ENCODE measurements around the gene CD4. TPM values are rescaled to one million over a fixed set of nuclear protein-coding genes. Genes with fewer than 3 reads are reported as not detected.
"Not testable (repeated sequence)": the region's sequence is repeated elsewhere in the genome, so short reads cannot be mapped to it uniquely, and the experiment has no call there.

CD4 gene
- total RNA-seq = 3.8 TPM
- long read RNA-seq, partial matches to known transcripts = 0 of 3 reads
- long read RNA-seq, other reads (novel, unspliced or antisense) = 0 of 3 reads

GRCh38 chr12:6788972-6789924, at the start of gene CD4:
CD4 (plus strand) TSS chr12:6789528; CDS start chr12:6800139, 10,611 bp downstream.
- intact Hi-C loops (cut with DNase I) = no loop called here
- no peak for DNase-seq (ENCODE audit: low spot score)

GRCh38 chr12:6742080-6742479, 47.2 kb upstream of the CD4 start:
- intact Hi-C loops (cut with DNase I); DNase-seq (ENCODE audit: low spot score): not testable (repeated sequence)

GRCh38 chr12:6742834-6743233, 46.5 kb upstream of the CD4 start:
- DNase-seq (ENCODE audit: low spot score) = no peak
- intact Hi-C loops (cut with DNase I) = no loop called here

GRCh38 chr12:6743300-6743699, 46.0 kb upstream of the CD4 start:
- DNase-seq (ENCODE audit: low spot score); intact Hi-C loops (cut with DNase I): not testable (repeated sequence)

- DNase-seq (ENCODE audit: low spot score) = peak; percentile 77
- intact Hi-C loops (cut with DNase I) = no loop called here
These were observed 43.4 kb upstream of the CD4 start for GRCh38 chr12:6745741-6746525.

- no peak for DNase-seq (ENCODE audit: low spot score)
- intact Hi-C loops (cut with DNase I) = no loop called here
These were observed 42.1 kb upstream of the CD4 start for GRCh38 chr12:6747216-6747615.

- no peak for DNase-seq (ENCODE audit: low spot score)
- intact Hi-C loops (cut with DNase I) = no loop called here
These were observed 40.6 kb upstream of the CD4 start for GRCh38 chr12:6748761-6749160.

- intact Hi-C loops (cut with DNase I) = loop anchor here (5.0 kb wide), 1 partner anchor 77 kb away; the partner anchor contains the start of gene P3H3
- no peak for DNase-seq (ENCODE audit: low spot score)
These were observed 38.8 kb upstream of the CD4 start for GRCh38 chr12:6750506-6750905.

GRCh38 chr12:6751767-6752166, 37.6 kb upstream of the CD4 start:
- no peak for DNase-seq (ENCODE audit: low spot score)
- intact Hi-C loops (cut with DNase I) = loop anchor here (5.0 kb wide), 1 partner anchor 76 kb away; the partner anchor contains the start of gene P3H3

GRCh38 chr12:6752167-6752920, 37.0 kb upstream of the CD4 start:
- intact Hi-C loops (cut with DNase I) = loop anchor here (5.0 kb wide), 1 partner anchor 75 kb away; the partner anchor contains the start of gene P3H3
- no peak for DNase-seq (ENCODE audit: low spot score)

- peak; percentile 99 for DNase-seq (ENCODE audit: low spot score)
- intact Hi-C loops (cut with DNase I) = loop anchor here (1.0 to 5.0 kb wide), 3 partner anchors 13 to 74 kb away; partner anchors contain the start of genes P3H3 and PTMS
These were observed 36.2 kb upstream of the CD4 start, which contains the start of gene MLF2 for GRCh38 chr12:6752921-6753771. MLF2 (minus strand) TSS chr12:6753141; CDS start chr12:6752334, 807 bp downstream.

GRCh38 chr12:6753772-6754356, 35.5 kb upstream of the CD4 start:
- intact Hi-C loops (cut with DNase I) = loop anchor here (1.0 to 5.0 kb wide), 3 partner anchors 12 to 73 kb away; partner anchors contain the start of genes P3H3 and PTMS
- no peak for DNase-seq (ENCODE audit: low spot score)

GRCh38 chr12:6754411-6754810, 34.9 kb upstream of the CD4 start:
- DNase-seq (ENCODE audit: low spot score) = no peak
- intact Hi-C loops (cut with DNase I) = loop anchor here (5.0 kb wide), 1 partner anchor 73 kb away; the partner anchor contains the start of gene P3H3

GRCh38 chr12:6757028-6757690, 32.2 kb upstream of the CD4 start:
- intact Hi-C loops (cut with DNase I) = no loop called here
- no peak for DNase-seq (ENCODE audit: low spot score)

- DNase-seq (ENCODE audit: low spot score) = no peak
- intact Hi-C loops (cut with DNase I) = no loop called here
These were observed 30.7 kb upstream of the CD4 start for GRCh38 chr12:6758506-6759095.

GRCh38 chr12:6759741-6760140, 29.6 kb upstream of the CD4 start:
- DNase-seq (ENCODE audit: low spot score) = no peak
- intact Hi-C loops (cut with DNase I) = no loop called here

GRCh38 chr12:6763380-6763779, 25.9 kb upstream of the CD4 start:
- no peak for DNase-seq (ENCODE audit: low spot score)
- intact Hi-C loops (cut with DNase I) = no loop called here

Measured in cardiac septum (tissue), 1 donor.